HFF-Myc (cell line): ENCODE data around the gene EIF4G3.

Experiments
- DNase-seq: peaks from one replicate; pipeline ENCODE4 v3.0.0-alpha.2; 2011; ENCODE audit warnings: low read depth; ENCODE audit errors: extremely low read depth
- H3K4me3 ChIP-seq: replicated peaks from 2 replicates; pipeline ENCODE4 v1.5.1; 2011; ENCODE audit warnings: low read depth, mild to moderate bottlenecking, control low read depth, low read length
- TF ChIP-seq, protein P1 (sequence below): IDR thresholded peaks from 2 replicates; pipeline ENCODE4 v1.5.1; 2012; ENCODE audit warnings: mild to moderate bottlenecking, low read depth, low read length, control low read depth; ENCODE audit errors: missing control alignments

The EIF4G3 gene

DNA sequence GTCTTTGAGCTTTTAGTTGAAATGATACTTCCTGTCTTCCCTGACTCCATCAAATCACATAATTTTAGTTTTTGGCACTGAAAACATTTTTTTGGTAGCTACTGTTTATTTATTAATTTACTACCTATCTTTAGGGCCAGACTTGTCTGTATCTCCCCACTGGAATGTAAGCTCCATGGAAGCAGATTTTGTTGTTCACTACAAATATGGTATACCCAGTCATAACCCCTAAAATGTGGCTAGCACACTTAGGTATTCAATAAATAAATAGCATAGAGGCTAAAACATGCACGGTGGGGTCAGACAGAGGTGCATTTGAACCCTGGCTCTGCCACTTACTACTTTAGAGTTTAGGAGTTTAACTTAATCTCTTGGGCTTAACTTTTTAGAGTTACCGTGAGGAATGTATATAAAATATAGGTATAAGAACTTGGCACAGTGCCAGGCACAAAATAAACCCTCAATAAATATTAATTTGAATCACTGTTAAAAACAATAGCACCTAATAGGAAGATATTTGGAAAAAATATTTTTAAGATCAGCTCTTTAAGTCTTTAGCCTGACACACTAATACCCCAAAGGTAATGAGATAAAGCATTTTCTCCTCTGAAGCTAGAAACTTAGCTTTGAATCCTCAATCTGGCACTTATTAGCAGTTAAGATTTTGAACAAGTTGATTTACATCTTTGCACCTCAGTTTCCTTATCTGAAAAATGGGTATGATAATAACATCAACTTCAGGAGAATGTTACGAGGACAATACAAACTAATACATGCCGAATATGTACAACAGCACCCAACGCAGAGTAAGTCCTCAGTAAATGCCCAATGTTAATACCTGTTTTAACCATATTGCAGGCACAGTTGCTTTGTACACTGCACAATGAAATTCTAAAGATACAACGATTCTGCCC lies 330.0 kb downstream of the EIF4G3 start:
- TF ChIP-seq, protein P1, sequence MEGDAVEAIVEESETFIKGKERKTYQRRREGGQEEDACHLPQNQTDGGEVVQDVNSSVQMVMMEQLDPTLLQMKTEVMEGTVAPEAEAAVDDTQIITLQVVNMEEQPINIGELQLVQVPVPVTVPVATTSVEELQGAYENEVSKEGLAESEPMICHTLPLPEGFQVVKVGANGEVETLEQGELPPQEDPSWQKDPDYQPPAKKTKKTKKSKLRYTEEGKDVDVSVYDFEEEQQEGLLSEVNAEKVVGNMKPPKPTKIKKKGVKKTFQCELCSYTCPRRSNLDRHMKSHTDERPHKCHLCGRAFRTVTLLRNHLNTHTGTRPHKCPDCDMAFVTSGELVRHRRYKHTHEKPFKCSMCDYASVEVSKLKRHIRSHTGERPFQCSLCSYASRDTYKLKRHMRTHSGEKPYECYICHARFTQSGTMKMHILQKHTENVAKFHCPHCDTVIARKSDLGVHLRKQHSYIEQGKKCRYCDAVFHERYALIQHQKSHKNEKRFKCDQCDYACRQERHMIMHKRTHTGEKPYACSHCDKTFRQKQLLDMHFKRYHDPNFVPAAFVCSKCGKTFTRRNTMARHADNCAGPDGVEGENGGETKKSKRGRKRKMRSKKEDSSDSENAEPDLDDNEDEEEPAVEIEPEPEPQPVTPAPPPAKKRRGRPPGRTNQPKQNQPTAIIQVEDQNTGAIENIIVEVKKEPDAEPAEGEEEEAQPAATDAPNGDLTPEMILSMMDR: no peak
- H3K4me3 ChIP-seq: no peak overlapping the region
- DNase-seq: no peak

DNA sequence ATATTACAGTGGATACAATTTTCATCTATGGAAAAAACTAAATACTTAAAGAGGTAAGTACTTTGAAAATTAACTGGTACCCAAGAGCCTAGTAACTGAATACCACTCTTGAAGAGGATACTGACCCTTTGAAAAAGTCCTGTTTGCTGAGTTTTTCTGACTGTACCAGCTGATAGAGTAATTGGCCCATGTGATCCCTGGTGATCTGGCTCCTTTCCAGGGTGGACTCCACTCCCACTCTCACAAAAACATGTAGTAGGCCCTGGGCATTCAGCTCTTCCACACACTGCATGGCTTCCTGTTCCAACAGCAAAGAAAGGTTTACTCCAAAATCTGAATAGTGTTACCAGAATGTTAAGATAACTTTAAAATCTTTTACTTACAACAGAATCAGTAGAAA lies 336.0 kb downstream of the EIF4G3 start:
- no peak for DNase-seq
- TF ChIP-seq, protein P1: no peak
- H3K4me3 ChIP-seq: no peak overlapping the region

DNA sequence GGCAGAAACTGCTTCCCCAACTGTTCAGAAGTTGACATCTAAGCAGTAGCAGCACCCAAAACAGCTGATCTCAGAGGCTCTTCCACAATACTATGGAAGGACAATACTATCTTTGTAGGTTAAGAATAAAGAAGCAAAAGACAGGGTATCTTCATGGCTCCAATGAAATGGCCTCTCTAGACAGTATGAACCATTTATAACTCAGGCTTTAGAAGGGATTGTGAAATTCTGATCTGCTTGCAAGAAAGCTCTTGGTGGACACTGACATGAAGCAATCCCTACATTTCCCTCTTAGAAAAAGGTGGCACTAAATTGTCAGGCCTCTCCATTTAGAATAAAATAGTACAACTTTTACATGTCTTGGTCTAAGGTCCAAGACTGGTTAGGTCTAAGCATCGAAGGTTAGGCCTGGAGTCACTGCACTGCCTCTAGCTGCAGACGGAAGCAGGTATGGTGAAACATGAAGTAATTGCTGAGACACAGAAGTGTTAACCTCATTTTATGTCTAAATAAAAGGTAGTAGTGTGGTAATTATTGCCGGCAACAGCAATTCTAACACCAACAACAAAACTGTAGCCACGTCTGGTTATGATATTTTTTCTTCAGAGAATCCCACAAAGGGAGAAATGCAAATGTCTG lies 339.0 kb downstream of the EIF4G3 start:
- TF ChIP-seq, protein P1: no peak
- no peak overlapping the region for H3K4me3 ChIP-seq
- DNase-seq: no peak

DNA sequence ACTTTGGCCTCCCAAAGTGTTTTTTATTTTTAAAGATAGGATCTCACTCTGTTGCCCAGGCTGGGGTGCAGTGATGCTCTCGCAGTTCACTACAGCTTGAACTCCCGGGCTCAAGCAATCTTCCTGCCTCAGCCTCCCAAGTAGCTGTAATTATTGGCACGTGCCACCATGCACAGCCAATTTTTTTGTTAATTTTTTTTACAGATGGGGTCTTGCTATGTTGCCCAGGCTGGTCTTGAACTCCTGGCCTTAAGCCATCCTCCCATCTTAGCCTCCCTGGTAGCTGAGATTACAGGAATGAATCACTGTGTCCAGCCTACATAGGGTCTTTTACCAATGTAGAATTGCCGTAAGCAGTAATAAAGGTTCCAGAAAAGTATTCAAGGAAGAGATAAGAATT lies 340.5 kb downstream of the EIF4G3 start:
- no peak for DNase-seq
- TF ChIP-seq, protein P1: no peak
- no peak overlapping the region for H3K4me3 ChIP-seq

DNA sequence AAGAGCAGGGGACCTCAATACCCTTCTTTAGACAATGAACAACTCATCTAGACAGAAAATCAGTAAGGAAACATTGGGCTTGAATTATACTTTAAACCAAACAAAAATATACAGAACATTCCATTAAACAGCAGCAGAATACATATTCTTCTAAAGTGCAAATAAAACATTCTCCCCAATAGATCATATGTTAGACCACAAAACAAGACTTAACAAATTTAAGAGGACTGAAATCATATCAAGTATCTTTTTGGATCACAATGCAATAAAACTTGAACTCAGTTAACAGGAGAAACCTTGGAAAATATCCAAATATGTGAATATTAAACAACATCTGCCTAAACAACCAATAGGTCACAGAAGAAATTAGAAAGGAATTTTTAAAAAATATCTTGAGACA lies 341.9 kb downstream of the EIF4G3 start:
- TF ChIP-seq, protein P1: no peak
- H3K4me3 ChIP-seq: no peak overlapping the region
- no peak for DNase-seq

DNA sequence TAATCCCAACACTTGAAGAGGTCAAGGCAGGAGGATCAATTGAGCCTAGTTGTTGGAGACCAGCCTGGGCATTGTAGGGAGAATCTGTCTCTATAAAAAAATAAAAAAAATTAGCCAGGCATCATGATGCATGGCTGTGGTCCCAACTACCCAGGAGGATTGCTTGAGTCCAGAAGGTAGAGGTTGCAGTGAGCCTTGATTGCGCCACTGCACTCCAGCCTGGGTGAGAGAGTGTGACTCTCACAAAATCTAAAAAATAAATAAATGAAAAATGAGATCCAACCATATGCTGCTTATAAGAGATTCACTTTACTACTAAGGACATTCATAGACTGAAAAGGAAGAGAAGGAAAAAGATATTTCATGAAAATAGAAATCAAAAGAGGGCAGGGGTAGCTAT lies 342.5 kb downstream of the EIF4G3 start:
- no peak overlapping the region for H3K4me3 ChIP-seq
- TF ChIP-seq, protein P1: no peak
- DNase-seq: no peak
